K562 (cell line): Measurements from ENCODE around the gene ERAL1. TPM values are rescaled to one million over a fixed set of nuclear protein-coding genes. Genes with fewer than 3 reads are reported as not detected.

Experiments
- EWSR1 ChIP-seq: fragments of 450-650 bp; IDR thresholded peaks from 2 replicates; pipeline ENCODE4 v1.6.1; 2018; ENCODE audit warnings: borderline replicate concordance, mild to moderate bottlenecking, low read depth, moderate library complexity; ENCODE audit not compliant: partially characterized antibody
- JUND ChIP-seq, 2 experiments: IDR thresholded peaks; 2 replicates in 1 of 2; 3 replicates in 1 of 2; pipeline ENCODE4 v1.6.1; 2011; ENCODE audit warnings: borderline replicate concordance in 2 of 2, low read depth in 2 of 2, low read length in 2 of 2, improper control_type of control experiment in 1 of 2, missing biosample characterization in 1 of 2, missing genetic modification characterization in 1 of 2, missing genetic modification reagents in 1 of 2
- MBD1 ChIP-seq: fragments of 250-450 bp; sonication (Bioruptor Pico); IDR thresholded peaks from 2 replicates; pipeline ENCODE4 v1.8.0; 2022; ENCODE audit warnings: inconsistent platforms
- NBN ChIP-seq: fragments of 450-650 bp; IDR thresholded peaks from 2 replicates; pipeline ENCODE4 v1.6.1; 2016; ENCODE audit warnings: low read depth, mild to moderate bottlenecking
- POU5F1 ChIP-seq: fragments of 150-350 bp; IDR thresholded peaks from 2 replicates; pipeline ENCODE4 v1.6.1; 2014; ENCODE audit warnings: borderline replicate concordance, low read length, low read depth, mild to moderate bottlenecking; ENCODE audit not compliant: partially characterized antibody
- RBFOX2 ChIP-seq: fragments of 200-400 bp; formaldehyde crosslinking; IDR thresholded peaks from 2 replicates; pipeline ENCODE4 v1.6.1; 2017; ENCODE audit warnings: low read depth, mild to moderate bottlenecking, low read length, moderate library complexity
- RBM22 ChIP-seq: fragments of 200-400 bp; formaldehyde crosslinking; IDR thresholded peaks from 2 replicates; pipeline ENCODE4 v1.6.1; 2018; ENCODE audit warnings: low read length, low read depth; ENCODE audit not compliant: poor library complexity, severe bottlenecking
- SNRNP70 ChIP-seq: fragments of 200-400 bp; formaldehyde crosslinking; optimal IDR thresholded peaks from 2 replicates; pipeline ENCODE3; 2017; ENCODE audit warnings: low read depth, low read length
- TFAP4 ChIP-seq: sonication (generic); formaldehyde crosslinking; IDR thresholded peaks from 2 replicates; pipeline ENCODE4 v1.8.0; 2022; ENCODE audit warnings: missing genetic modification reagents, mild to moderate bottlenecking, moderate library complexity, borderline replicate concordance
- THAP12 ChIP-seq: fragments of 250-450 bp; sonication (Bioruptor Pico); IDR thresholded peaks from 2 replicates; pipeline ENCODE4 v1.9.0; 2021; ENCODE audit warnings: mild to moderate bottlenecking, inconsistent platforms
- ZBTB34 ChIP-seq: fragments of 250-450 bp; sonication (Bioruptor Pico); IDR thresholded peaks from 2 replicates; pipeline ENCODE4 v1.8.0; 2021; ENCODE audit warnings: mild to moderate bottlenecking, moderate library complexity
- ZMIZ1 ChIP-seq, 2 experiments: fragments of 150-350 bp in 1 of 2; IDR thresholded peaks; 2 replicates each; pipeline ENCODE4 v1.6.1; 2012 to 2016; ENCODE audit warnings: low read depth in 2 of 2, low read length in 2 of 2, mild to moderate bottlenecking in 1 of 2, moderate library complexity in 1 of 2
- ZNF589 ChIP-seq: fragments of 200-800 bp; sonication (Bioruptor generic); IDR thresholded peaks from 2 replicates; pipeline ENCODE4 v1.6.1; 2016; ENCODE audit warnings: low read depth, missing genetic modification characterization, missing compliant biosample characterization
- polyA plus RNA-seq, 8 experiments: library from polyadenylated mRNA; depleted of rRNA in 4 of 8; stranded (reverse) in 5 of 8; unstranded in 3 of 8; fragments of >200 nt; fragmentation: Nextera tagmentation in 2 of 8; fragmentation: Illumina TruSeq in 1 of 8; extraction: Ambion mirVana in 2 of 8; extraction: Trizol in 1 of 8; gene quantifications; 2 replicates each; pipeline versions ENCODE4 v1.2.1 to v1.2.3, GENCODE V29; 2011 to 2014; ENCODE audit warnings: inconsistent platforms in 1 of 8, missing spikeins in 1 of 8
- total RNA-seq, 7 experiments: library from RNA; depleted of rRNA in 6 of 7; stranded (reverse); fragments of >200 nt in 6 of 7; fragmentation: Illumina TruSeq in 2 of 7; extraction: Trizol in 2 of 7; gene quantifications; 2 replicates each; pipeline versions ENCODE4 v1.2.1 to v1.2.3, GENCODE V29; 2011 to 2021; ENCODE audit warnings: low replicate concordance in 1 of 7

Gene ERAL1
- total and polyA plus RNA-seq, 9 of the 15 experiments (the other 6 are each of a cell fraction or from before 2014, with no cell fraction given): 37.5 to 351 (median 106) TPM

GRCh38 chr17:28864991-28865849, 10.4 kb downstream of the ERAL1 start (continued):
- TF ChIP-seq THAP12 (CRISPR knock-in tag) (peak; percentile 73; the same call in 1 of the 2 replicates), JUND (IDR thresholded peaks at IDR 0.05; ENCODE audit: borderline replicate concordance, low read depth, low read length) (peak; percentile 85), JUND (tag; IDR thresholded peaks at IDR 0.05; ENCODE audit: borderline replicate concordance, low read depth, low read length) (0 out of 3 replicates have a peak, but pooled peaks have one; percentile 59), RBFOX2 (peak; percentile 63), NBN (peak; percentile 98), MBD1 (no peak), TFAP4 (peak; percentile 90), POU5F1 (no peak), ZBTB34 (peak; percentile 56; the same call in 1 of the 2 replicates), EWSR1 (no peak), RBM22 (no peak), ZMIZ1 (IDR thresholded peaks at IDR 0.05; ENCODE audit: low read depth in 2 of 2, low read length in 2 of 2) (peak in 1 of 2 experiments; percentile 99; a peak in 2 of 4 replicates), SNRNP70 (no peak), ZNF589 (CRISPR knock-in tag) (peak; percentile 98)
